Measurements from ENCODE around the gene SPTBN1.
"Not testable (repeated sequence)": the region's sequence is repeated elsewhere in the genome, so short reads cannot be mapped to it uniquely, and the experiment has no call there.

SPTBN1 gene

GRCh38 chr2:54681416-54681815, 225.3 kb downstream of the SPTBN1 start:
- no peak for DNase-seq

- no peak for DNase-seq
Measured at GRCh38 chr2:54683596-54683995, 227.5 kb downstream of the SPTBN1 start.

- DNase-seq = no peak
Measured at GRCh38 chr2:54685263-54685775, 229.2 kb downstream of the SPTBN1 start.

GRCh38 chr2:54687595-54688152, 231.5 kb downstream of the SPTBN1 start:
- DNase-seq = no peak

GRCh38 chr2:54691445-54692135, 235.5 kb downstream of the SPTBN1 start:
- peak; percentile 54 for DNase-seq

- DNase-seq = no peak
Measured at GRCh38 chr2:54692556-54692955, 236.4 kb downstream of the SPTBN1 start.

GRCh38 chr2:54695378-54695777, 239.3 kb downstream of the SPTBN1 start:
- DNase-seq = no peak

- no peak for DNase-seq
Measured at GRCh38 chr2:54697934-54698333, 241.8 kb downstream of the SPTBN1 start.

- DNase-seq = not testable (repeated sequence)
Measured at GRCh38 chr2:54698926-54699325, 242.8 kb downstream of the SPTBN1 start.

GRCh38 chr2:54699665-54700064, 243.5 kb downstream of the SPTBN1 start:
- no peak for DNase-seq

GRCh38 chr2:54701029-54701428, 244.9 kb downstream of the SPTBN1 start:
- no peak for DNase-seq

GRCh38 chr2:54704238-54704637, 248.1 kb downstream of the SPTBN1 start:
- no peak for DNase-seq

- DNase-seq = peak; percentile 64
Measured at GRCh38 chr2:54704688-54705605, 248.8 kb downstream of the SPTBN1 start.

- DNase-seq = no peak
Measured at GRCh38 chr2:54706622-54707021, 250.5 kb downstream of the SPTBN1 start.

- no peak for DNase-seq
Measured at GRCh38 chr2:54708584-54709335, 252.6 kb downstream of the SPTBN1 start.

GRCh38 chr2:54709336-54709809, 253.2 kb downstream of the SPTBN1 start:
- DNase-seq = no peak

GRCh38 chr2:54710216-54710615, 254.1 kb downstream of the SPTBN1 start:
- no peak for DNase-seq

- DNase-seq = no peak
Measured at GRCh38 chr2:54712516-54712915, 256.4 kb downstream of the SPTBN1 start.

GRCh38 chr2:54714996-54715395, 258.9 kb downstream of the SPTBN1 start:
- no peak for DNase-seq

- no peak for DNase-seq
Measured at GRCh38 chr2:54716375-54716774, 260.2 kb downstream of the SPTBN1 start.

- DNase-seq = no peak
Measured at GRCh38 chr2:54720563-54720962, 264.4 kb downstream of the SPTBN1 start.
